Measurements from ENCODE around the gene CHD6. TPM values are rescaled to one million over a fixed set of nuclear protein-coding genes. Genes with fewer than 3 reads are reported as not detected.

The CHD6 gene
- total RNA-seq, 4 donors from 2014 or later: 18.5 to 49.3 (median 28.7) TPM

- ATAC-seq (ENCODE audit: low FRiP score): no peak
- DNase-seq (ENCODE audit: low spot score): no peak
- TF ChIP-seq, protein P1, sequence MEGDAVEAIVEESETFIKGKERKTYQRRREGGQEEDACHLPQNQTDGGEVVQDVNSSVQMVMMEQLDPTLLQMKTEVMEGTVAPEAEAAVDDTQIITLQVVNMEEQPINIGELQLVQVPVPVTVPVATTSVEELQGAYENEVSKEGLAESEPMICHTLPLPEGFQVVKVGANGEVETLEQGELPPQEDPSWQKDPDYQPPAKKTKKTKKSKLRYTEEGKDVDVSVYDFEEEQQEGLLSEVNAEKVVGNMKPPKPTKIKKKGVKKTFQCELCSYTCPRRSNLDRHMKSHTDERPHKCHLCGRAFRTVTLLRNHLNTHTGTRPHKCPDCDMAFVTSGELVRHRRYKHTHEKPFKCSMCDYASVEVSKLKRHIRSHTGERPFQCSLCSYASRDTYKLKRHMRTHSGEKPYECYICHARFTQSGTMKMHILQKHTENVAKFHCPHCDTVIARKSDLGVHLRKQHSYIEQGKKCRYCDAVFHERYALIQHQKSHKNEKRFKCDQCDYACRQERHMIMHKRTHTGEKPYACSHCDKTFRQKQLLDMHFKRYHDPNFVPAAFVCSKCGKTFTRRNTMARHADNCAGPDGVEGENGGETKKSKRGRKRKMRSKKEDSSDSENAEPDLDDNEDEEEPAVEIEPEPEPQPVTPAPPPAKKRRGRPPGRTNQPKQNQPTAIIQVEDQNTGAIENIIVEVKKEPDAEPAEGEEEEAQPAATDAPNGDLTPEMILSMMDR (IDR thresholded peaks at IDR 0.05): no peak
Measured at GRCh38 chr20:41436679-41437078, 181.5 kb downstream of the CHD6 start.

GRCh38 chr20:41433203-41433602, 185.0 kb downstream of the CHD6 start:
- DNase-seq (ENCODE audit: low spot score) (no peak), ATAC-seq (ENCODE audit: low FRiP score) (no peak)
- TF ChIP-seq, protein P1 (IDR thresholded peaks at IDR 0.05): no peak

DNA sequence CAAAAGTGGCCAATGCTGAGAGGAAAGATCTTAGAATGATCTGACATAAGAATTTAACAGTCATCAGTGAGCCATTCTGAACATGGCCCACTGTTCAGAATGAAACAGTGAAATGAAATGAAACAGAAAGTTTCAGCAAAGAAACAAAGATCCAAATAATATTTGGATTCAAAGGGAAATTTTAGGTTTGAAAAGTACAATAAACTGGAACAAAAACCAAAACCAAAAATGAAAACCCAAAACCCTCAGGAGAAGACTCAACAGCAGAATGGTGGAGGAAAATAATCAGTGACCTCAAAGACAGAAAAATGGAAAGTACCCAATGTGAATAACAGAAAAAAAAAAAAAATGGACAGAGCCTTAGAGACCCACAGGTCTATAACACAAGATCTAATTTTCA, 185.4 kb downstream of the CHD6 start:
- ATAC-seq (ENCODE audit: low FRiP score): no peak
- TF ChIP-seq, protein P1 (IDR thresholded peaks at IDR 0.05): no peak

DNA sequence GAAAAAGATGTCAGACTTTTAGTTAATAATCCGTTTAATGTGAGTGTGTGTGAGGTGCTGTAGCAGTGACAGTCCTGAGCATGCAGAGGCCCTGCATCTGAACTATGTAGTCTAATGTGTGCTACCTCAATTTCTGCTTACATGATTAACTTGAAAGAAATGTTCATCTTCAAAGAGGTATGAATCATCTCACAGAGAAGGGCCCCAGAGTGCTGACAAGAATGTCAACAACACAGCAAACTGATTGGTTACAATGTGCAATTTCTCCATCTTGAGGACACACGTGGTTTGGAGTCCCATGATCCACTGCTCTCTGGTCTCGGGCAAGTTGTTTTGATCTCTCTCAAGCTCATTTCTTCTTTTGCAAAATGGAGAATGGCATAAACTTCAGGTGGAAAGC, 189.9 kb downstream of the CHD6 start:
- TF ChIP-seq, protein P1 (IDR thresholded peaks at IDR 0.05): no peak
- DNase-seq (ENCODE audit: low spot score) (no peak), ATAC-seq (ENCODE audit: low FRiP score) (no peak)

More for the DNA sequence above, 185.4 kb downstream of the CHD6 start:
- no peak for DNase-seq (ENCODE audit: low spot score)

- TF ChIP-seq, protein P1 (IDR thresholded peaks at IDR 0.05): no peak
- ATAC-seq (ENCODE audit: low FRiP score) (no peak), DNase-seq (ENCODE audit: low spot score) (no peak)
Measured at GRCh38 chr20:41427833-41428232, 190.3 kb downstream of the CHD6 start.

DNA sequence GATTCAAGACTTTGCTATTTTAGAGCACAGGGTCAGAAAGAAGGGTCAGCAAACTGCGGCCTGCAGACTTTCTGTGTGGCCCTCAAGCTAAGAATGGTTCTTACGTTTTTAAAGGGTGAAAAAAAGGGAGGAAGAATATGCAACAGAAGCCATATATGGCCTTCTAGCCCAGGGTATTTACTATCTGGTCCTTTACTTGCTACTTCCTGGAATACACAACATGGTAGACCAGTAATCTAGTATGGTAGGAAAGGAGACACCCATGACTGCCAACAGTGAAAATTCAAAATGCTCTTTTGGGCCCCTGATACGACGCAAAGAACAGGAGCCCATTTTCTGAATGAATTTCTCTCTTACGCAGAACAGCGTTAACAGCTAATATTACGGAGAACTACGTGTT, 191.2 kb downstream of the CHD6 start:
- ATAC-seq (ENCODE audit: low FRiP score) (no peak), DNase-seq (ENCODE audit: low spot score) (no peak)
- TF ChIP-seq, protein P1 (IDR thresholded peaks at IDR 0.05): no peak

DNA sequence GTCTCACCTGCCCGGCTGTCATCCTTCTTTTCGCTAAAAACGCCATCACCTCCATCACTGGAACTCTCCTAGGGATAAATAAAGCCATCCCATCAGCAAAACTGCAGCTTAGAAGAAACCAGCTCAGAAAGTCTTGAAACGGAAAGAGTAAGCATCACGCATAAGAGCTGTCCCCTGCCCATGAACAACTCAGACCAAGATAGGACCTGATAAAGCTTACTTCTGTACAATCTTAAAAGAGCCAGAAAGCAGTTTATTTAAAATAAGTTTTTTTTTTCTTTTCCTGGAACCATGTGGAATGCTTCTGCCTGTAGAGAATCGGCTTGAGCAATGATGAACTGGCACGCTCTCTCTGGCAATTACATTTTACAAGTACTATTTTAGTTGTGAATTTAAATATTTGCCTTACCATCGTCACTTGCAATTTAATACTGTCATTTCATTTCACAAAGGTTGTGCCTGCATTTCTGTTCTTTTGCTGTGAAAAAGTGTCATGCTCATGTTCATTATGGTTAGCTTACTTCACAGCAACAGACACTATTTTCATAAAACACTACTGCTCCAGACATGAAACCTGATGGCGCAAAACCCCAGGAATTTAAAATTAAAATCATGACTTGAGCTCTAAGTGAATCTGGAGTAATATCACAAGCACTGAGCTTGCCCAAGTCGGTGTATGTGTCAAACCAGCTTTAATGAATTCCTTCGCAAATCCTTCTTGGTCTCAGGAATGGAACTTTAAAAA, 191.9 kb downstream of the CHD6 start:
- TF ChIP-seq, protein P1 (IDR thresholded peaks at IDR 0.05): no peak
- DNase-seq (ENCODE audit: low spot score): no peak
- no peak for ATAC-seq (ENCODE audit: low FRiP score)
